Right renal pelvis (tissue), 4 donors: Measurements from ENCODE around the gene TOR1B. TPM values are rescaled to one million over a fixed set of nuclear protein-coding genes. Genes with fewer than 3 reads are reported as not detected.
"Not testable (repeated sequence)": the region's sequence is repeated elsewhere in the genome, so short reads cannot be mapped to it uniquely, and the experiment has no call there.

ENCODE experiments used
- DNase-seq, 4 donors: peaks; one replicate each; pipeline ENCODE4 v3.0.0-alpha.2; 2013; ENCODE audit warnings: low read depth in 4 of 4, low spot score in 3 of 4, missing footprints in 1 of 4
- polyA plus RNA-seq, 4 donors: library from polyadenylated mRNA; unstranded; fragments of 120-200 nt; gene quantifications; one replicate each; pipeline ENCODE4 v1.2.1, GENCODE V29; 2013; ENCODE audit not compliant: insufficient read length in 4 of 4

TOR1B gene, protein sequence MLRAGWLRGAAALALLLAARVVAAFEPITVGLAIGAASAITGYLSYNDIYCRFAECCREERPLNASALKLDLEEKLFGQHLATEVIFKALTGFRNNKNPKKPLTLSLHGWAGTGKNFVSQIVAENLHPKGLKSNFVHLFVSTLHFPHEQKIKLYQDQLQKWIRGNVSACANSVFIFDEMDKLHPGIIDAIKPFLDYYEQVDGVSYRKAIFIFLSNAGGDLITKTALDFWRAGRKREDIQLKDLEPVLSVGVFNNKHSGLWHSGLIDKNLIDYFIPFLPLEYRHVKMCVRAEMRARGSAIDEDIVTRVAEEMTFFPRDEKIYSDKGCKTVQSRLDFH
- polyA plus RNA-seq, result 10 to 100 TPM; 20.0 to 22.2 (median 21.3) TPM

DNA sequence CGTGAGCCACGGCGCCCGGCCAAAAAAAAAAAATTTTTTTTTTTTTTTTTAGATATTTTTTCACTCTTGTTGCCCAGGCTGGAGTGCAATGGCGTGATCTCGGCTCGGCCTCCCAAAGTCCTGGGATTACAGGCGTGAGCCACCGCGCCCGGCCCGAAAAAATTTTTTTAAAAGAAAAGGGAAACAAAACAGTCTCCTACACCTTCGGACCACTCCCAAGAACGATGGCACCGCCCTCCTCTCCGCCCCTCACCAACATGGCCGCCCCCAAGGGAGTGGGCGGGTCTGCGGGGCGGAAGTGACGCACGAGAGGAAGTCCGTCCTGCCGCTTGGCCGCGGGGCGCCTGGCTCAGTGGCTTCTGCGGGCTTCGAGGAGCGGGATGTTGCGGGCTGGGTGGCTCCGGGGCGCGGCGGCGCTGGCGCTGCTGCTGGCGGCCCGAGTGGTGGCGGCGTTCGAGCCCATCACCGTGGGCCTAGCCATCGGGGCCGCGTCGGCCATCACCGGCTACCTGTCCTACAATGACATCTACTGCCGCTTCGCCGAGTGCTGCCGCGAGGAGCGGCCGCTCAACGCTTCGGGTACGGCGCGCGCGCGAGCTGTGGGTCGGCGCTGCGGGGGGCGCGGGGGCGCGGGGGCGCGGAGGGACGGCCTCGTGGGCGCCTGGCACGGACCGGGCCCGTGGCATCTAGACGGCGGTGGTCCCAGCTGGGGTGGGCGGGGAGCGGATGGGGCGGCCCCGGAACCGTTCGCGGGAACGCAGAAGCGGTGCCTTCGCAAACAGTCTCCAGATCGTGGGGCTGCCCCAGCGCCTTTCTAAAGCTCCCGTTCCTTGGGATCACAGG lies at the start of gene TOR1B:
TSS of gene TOR1B (plus strand) at position 352 of the 843 bp plus-strand sequence. CDS start at position 381, 29 bp downstream.
- peak; percentile 89 to 92 (median 90) for DNase-seq

GRCh38 chr9:129755151-129755550 lies 47.8 kb upstream of the TOR1B start:
- DNase-seq, result no peak

GRCh38 chr9:129756191-129756590 lies 46.8 kb upstream of the TOR1B start:
- DNase-seq, result no peak

GRCh38 chr9:129757045-129757444 lies 45.9 kb upstream of the TOR1B start:
- no peak for DNase-seq

DNA sequence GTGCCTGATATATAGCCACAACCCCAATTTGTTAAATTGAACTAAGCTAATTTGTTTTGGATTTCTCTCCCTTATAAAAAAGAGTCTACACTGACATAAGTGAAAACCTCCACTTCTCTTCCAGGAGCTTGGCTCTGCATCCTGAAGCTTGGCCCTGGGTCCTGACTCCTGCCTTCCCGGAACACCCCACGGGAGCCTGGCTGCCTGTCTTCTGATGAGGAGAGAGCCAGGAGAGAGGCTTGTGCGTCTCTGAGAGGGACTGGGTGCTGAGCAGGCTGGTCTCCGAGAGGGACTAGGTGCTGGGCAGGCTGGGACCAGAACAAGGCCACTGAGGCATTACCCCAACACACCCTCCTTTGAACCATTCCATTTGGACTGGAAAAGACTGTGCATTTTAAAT lies 43.7 kb upstream of the TOR1B start:
- DNase-seq, result no peak

DNA sequence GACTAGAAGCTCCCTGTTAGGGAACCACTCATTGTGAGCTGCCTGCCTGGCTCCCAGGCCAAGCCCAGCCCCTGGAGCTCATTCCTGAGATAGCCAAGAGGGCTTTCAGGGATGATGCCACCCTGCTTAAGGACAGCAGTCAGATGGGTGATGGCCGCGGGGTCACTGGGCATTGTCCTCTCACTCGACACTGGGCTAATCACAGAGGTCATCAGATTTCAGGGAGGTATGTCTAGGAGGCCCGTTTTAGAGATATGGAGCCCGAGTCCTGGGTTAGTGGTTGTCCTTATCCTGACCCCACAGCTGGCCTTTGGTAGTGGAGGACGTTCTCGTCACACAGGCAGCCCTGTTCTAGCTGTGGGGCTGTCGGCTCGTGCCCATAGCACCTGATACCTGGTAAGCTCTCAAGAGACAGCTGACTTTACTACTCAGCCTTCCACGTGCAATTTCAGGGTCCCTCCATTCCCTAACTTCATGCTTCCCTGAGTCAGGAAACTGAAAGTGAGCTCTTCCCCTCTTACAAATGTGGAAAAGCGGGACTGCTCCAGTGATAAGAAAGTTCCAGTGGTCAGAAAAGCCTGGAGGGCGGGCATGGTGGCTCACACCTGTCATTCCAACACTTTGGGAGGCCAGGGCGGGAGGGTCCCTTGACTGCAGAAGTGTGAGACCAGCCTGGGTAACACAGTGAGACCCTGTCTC lies 43.0 kb upstream of the TOR1B start:
- no peak for DNase-seq

GRCh38 chr9:129760784-129761183 lies 42.2 kb upstream of the TOR1B start:
- not testable (repeated sequence) for DNase-seq

GRCh38 chr9:129761293-129761900 lies 41.6 kb upstream of the TOR1B start:
- peak in 2 of 4 donors; percentile 55 to 56 for DNase-seq

GRCh38 chr9:129761901-129762369 lies 41.0 kb upstream of the TOR1B start:
- DNase-seq, result no peak

- DNase-seq, result not testable (repeated sequence)
Observed at GRCh38 chr9:129762370-129762984, 40.5 kb upstream of the TOR1B start.

GRCh38 chr9:129762985-129763926 lies 39.7 kb upstream of the TOR1B start:
- DNase-seq, result no peak

DNA sequence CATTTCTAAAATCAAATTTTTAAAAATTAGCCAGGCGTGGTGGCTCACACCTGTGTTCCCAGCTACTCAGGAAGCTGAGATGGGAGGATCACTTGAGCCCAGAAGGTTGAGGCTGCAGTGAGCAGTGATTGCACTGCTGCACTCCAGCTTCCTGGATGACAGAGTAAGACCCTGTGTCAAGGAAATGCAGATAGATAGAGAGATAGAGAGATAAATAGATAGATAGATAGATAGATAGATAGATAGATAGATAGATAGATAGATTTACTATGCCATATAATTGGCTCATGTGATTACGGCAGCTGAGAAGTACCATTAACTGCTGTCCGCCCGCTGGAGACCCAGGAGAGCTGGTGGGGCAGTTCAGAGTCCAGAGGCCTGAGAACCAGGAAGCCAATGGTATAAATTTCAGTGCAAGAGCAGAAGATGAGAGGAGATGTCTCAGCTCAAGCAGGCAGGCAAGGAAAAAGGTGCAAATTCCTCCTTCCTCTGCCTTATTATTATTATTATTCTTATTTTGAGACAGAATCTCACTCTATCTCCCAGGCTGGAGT lies 37.1 kb upstream of the TOR1B start:
- DNase-seq, result no peak

- no peak for DNase-seq
Observed at GRCh38 chr9:129768486-129768885, 34.5 kb upstream of the TOR1B start.

- DNase-seq, result no peak
Observed at GRCh38 chr9:129769669-129770068, 33.3 kb upstream of the TOR1B start.

DNA sequence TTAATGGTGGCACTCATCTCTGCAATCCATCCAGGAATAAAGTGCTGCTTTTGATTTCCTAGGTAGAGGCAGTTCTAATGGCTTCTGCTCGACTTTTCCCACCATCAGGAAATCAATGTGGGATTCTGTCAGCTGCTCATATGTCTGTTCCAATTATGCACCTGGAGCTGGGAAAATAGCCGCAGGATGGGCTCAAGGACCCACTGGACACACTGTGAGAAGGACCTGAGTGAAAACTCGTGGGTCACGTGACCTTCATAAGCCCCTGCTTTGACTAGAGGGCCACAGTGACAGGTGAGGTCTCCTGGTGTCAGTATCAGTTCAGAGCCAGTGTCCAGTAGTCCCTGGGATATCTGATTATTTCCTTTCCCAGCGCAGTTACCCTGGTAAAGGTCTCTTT lies 32.2 kb upstream of the TOR1B start:
- no peak for DNase-seq

DNA sequence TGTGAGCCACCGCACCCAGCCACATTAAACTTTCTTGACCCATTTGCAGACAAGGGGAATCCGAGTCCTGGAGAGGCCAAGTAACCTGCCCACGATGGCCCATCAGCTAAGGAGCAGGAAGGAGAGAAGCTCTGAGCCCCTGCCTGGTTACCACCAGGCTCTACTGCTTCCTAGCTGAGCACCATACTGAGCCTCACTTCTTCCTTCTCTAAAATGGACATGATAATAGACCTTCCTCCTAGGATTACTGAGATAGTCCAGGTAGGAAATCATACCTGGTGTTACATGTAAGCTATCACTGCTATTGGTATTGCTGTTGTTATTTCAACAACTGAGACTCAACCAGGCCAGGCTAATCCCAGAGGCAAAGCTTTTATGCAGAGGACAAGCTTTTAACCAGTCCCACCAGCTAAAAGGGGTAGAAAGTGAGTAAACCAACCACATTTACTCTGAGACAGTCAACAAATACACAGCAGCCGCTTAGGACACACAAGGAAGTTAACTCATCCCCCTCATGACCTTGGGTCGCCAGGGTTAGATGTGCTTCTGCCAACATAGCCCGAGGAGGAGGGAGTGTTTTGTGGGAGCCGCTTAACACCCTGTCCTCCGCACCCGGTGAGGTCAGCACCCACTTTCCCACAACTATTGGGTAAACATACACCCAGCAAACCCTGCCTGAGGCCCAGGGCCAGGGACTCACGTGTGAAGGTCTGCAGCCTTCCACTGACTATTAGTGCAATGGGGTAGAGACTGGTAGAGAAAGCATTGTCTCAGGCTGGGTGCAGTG lies 29.5 kb upstream of the TOR1B start:
- no peak for DNase-seq

GRCh38 chr9:129774791-129775447 lies 28.1 kb upstream of the TOR1B start:
- no peak for DNase-seq
